Right cardiac atrium (tissue), 5 donors: ENCODE data around the gene CDC14A. TPM values are rescaled to one million over a fixed set of nuclear protein-coding genes. Genes with fewer than 3 reads are reported as not detected.

Experiments used
- ATAC-seq, 2 donors: fragments of 200-7000 bp; cut with Tn5 transposase; one replicate each; pipeline versions ENCODE4 v1.8.0 to v1.9.1; 2020; ENCODE audit warnings: moderate library complexity in 2 of 2, mild to moderate bottlenecking in 1 of 2
- DNase-seq, 3 donors: peaks; one replicate each; pipeline ENCODE4 v3.0.0-alpha.2; 2020
- H3K27ac ChIP-seq: one replicate; pipeline ENCODE4 v1.5.1; 2013; ENCODE audit warnings: mild to moderate bottlenecking, low read length, control low read depth, moderate library complexity
- H3K27me3 ChIP-seq: one replicate; pipeline ENCODE4 v1.6.1; 2013; ENCODE audit not compliant: control insufficient read depth, insufficient read depth
- H3K4me1 ChIP-seq: one replicate; pipeline ENCODE4 v1.6.1; 2013; ENCODE audit warnings: low read length; ENCODE audit not compliant: control insufficient read depth, insufficient read depth
- H3K4me3 ChIP-seq: one replicate; pipeline ENCODE4 v1.5.1; 2013; ENCODE audit warnings: low read length, control low read depth
- H3K9me3 ChIP-seq: one replicate; pipeline ENCODE4 v1.6.1; 2013; ENCODE audit warnings: low read length; ENCODE audit not compliant: control insufficient read depth
- WGBS: extraction: QIAGEN DNeasy Blood & Tissue Kit; methylation state at CpG from one replicate; pipeline ENCODE4 v1.1.7; 2013; 5-methylcytosine and 5-hydroxymethylcytosine counted together
- intact Hi-C, 4 donors: fragments of 100-400 bp; cut with DNase I; formaldehyde crosslinking; loops; one replicate each; pipeline versions ENCODE4 v1.11.0 to v1.14.0; 2022 to 2023
- polyA plus RNA-seq: library from polyadenylated mRNA; stranded (reverse); fragments of 200-250 nt; gene quantifications from one replicate; pipeline ENCODE4 v1.2.3, GENCODE V29; 2013
- total RNA-seq, 4 donors: library from RNA; stranded (reverse); fragmentation: NEBNext Ultra II Directional; extraction: Animal tissue kit (Norgen Biotek cat#: 25700); gene quantifications; one replicate each; pipeline ENCODE4 v1.2.1, GENCODE V29; 2021
- donor health status: healthy with polysubstance abuse.
- donor health status: DM: no; HTN: yes; CAD: no.
- donor health status: DM: no; HTN: no; CAD: no.
- donor health status: DM: no; HTN: yes; CAD: no; lungs with severe emphysema.
- donor health status: DM: yes; HTN: yes; CAD: no.

Gene CDC14A
- total and polyA plus RNA-seq, 5 donors, result 1.9 to 5.2 (median 4.8) TPM

DNA sequence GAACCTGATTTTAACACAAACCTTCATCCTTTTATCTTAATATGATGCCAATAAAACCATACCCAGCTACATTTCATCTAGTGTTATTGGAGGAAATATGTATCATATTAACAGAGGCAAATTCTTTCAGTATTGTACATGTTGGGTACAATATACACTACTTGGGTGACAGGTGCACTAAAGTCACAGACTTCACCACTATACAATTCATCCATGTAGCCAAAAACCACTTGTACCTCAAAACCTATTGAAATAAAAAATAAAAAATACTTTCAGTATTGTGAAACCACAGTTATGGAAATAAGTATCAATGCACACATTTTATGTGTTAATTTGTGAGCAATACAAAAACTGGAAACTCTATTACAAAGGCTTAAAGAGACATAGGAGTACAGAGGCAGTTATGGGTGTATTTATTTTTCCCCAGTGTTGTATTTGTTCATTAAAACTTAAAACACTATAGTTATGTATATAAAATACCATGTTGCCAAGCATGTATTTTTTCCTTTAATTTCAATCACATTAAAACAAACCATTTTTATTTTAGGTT is 160.6 kb downstream of the CDC14A start:
- Histone ChIP-seq H3K27ac (no peak overlapping the region), H3K27me3 (no peaks in the 10 kb centered on the region), H3K4me1 (peaks cover 1% of the 10 kb centered on the region), H3K4me3 (no peak overlapping the region), H3K9me3 (no peaks in the 10 kb centered on the region)
- intact Hi-C loops, result no loop called here
- ATAC-seq (no peak), DNase-seq (no peak)

DNA sequence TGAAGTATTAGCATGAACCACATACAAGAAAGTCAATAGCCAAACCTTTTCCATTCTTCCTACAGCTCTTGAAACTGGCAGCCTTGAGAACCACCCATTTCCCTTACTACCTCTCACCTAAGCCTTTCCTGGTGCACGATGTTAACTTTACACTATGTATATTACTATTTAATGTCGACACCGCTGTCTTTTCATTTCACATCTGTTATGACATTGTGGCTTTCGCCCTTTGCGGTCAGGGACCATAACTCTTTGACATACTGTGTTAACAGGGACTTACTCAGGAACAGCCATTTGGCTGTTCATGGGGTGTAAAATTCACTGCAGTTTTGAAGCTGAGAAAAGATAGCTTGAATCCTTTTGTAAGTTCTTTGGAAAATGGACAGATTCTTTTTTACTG is 164.6 kb downstream of the CDC14A start:
- no peak overlapping the region for H3K27ac ChIP-seq
- 78% methylated on average over 5 of the region's 5 CpGs for WGBS
- no peak overlapping the region for H3K4me3 ChIP-seq
- no peaks in the 10 kb centered on the region for H3K9me3 ChIP-seq
- ATAC-seq, result no peak
- peaks cover 1% of the 10 kb centered on the region for H3K4me1 ChIP-seq
- no peak for DNase-seq
- intact Hi-C loops, result no loop called here
- no peaks in the 10 kb centered on the region for H3K27me3 ChIP-seq

DNA sequence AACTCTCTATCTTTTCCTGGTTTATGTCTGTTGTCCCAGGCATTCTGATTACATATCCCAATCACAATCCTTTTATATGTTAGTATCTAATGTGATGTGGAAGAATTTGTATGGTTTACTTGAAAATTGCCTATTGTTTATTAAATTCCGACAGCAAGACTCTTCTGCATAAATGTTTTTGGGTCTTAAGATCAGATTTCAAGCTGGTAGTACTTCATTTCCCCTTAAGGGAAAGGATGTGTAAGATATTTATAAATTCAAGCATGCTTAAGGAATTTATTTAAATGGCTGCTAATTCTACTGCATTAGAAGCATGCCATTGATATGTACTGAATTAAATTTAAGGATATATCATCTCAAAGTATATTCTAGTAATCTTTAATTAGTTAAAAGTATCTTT is 165.2 kb downstream of the CDC14A start:
- Histone ChIP-seq H3K9me3 (no peaks in the 10 kb centered on the region), H3K4me3 (no peak overlapping the region), H3K4me1 (peaks cover 1% of the 10 kb centered on the region), H3K27ac (no peak overlapping the region), H3K27me3 (no peaks in the 10 kb centered on the region)
- intact Hi-C loops, result no loop called here
- no peak for DNase-seq
- no peak for ATAC-seq
- WGBS, result 67% methylated on average over 1 of the region's 1 CpG

DNA sequence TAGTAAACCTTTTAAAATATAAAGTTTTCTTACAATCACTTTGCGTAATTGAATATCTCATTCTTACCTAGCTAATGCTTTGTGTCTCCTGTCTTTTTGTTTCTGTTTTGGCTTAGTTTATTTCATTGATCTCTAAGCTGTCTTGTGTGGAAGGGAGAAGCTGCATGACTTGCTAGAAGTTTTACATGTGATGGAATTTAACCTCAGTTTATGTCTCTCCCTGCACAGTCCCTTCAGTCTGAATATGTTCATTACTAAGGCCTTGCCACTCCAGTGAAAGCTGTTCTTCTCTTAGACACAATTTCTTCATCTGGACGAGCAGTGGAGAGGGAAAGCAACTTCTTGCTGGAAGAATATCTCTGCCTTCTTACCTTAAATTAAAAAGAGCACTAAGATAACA is 165.7 kb downstream of the CDC14A start:
- no peaks in the 10 kb centered on the region for H3K27me3 ChIP-seq
- WGBS, result 40% methylated on average over 2 of the region's 2 CpGs
- intact Hi-C loops, result no loop called here
- peaks cover 1% of the 10 kb centered on the region for H3K4me1 ChIP-seq
- H3K9me3 ChIP-seq, result no peaks in the 10 kb centered on the region
- ATAC-seq (no peak), DNase-seq (no peak)
- no peak overlapping the region for H3K27ac ChIP-seq
- no peak overlapping the region for H3K4me3 ChIP-seq

DNA sequence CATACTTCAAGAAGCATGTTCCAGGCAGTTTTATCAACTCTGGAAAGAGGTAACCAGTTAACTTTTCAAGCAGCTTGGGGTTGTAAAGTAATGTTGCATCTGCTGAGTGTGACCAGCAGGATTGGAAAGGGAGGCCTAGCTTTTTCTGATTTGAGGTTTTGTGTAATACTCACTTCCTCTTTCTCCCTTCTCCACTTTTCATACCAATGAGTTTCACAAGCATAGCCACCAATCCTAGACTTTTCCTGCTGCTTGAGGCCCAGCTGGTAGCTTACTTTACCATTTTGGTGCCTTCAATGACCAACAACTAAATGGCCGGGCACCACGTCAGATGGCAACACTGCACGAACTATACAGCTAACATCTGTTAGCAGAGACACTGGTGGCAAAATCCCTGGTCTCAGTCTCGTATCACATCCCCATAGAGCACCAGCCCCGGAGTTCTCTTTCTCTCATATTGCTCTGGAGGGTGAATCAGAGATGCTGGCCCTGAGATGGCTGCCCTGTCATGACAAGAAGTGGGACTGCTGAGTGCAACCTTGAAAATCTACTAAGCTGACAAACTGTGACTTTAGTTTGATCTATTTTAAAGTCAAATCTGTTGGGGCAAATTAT is 170.8 kb downstream of the CDC14A start:
- H3K27ac ChIP-seq, result no peak overlapping the region

DNA sequence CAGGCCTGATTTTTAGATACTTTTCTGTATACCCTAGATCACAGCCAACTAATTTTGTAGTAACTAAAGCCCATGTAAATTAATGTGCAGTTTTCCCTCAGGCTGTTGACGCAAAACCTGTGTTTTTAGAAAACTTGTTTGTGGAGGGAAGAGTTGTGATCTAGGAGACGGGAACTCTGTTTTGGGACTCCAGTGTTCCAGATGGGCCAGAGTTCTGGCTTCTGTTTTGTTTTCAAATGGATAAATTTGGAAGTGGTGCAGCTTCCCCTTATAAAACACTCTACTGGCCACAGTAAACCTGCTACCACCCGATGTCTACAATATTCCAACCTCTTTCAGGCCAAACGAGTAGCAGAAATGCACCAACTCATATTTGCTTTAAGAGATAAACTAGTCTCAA is 172.0 kb downstream of the CDC14A start:
- intact Hi-C loops, result no loop called here
- no peak for DNase-seq
- Histone ChIP-seq H3K9me3 (no peaks in the 10 kb centered on the region), H3K4me1 (no peaks in the 10 kb centered on the region), H3K27me3 (no peaks in the 10 kb centered on the region), H3K4me3 (no peak overlapping the region), H3K27ac (no peak overlapping the region)
- WGBS, result 57% methylated on average over 4 of the region's 4 CpGs
- peak in 1 of 2 donors; percentile 84 for ATAC-seq

More for the DNA sequence above, 170.8 kb downstream of the CDC14A start:
- Histone ChIP-seq H3K4me3 (no peak overlapping the region), H3K27me3 (no peaks in the 10 kb centered on the region), H3K9me3 (no peaks in the 10 kb centered on the region), H3K4me1 (no peaks in the 10 kb centered on the region)
- DNase-seq (no peak), ATAC-seq (no peak)
- WGBS, result 91% methylated on average over 5 of the region's 5 CpGs
- intact Hi-C loops, result no loop called here

DNA sequence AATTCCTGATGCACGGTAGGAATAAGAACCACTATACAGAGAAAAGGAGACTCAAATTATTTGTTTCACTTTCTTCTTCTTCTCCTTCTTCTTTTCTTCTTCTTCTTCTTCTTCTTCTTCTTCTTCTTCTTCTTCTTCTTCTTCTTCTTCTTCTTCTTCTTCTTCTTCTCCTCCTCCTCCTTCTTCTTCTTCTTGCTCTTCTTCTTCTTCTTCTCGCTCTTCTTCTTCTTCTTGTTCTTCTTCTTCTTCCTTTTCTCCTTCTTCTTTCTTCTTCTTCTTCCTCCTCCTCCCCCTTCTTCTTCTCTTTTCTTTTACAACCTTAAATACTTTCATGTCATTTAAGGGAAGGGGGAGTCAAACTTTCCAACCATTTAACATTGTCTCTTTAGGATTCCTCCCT is 174.6 kb downstream of the CDC14A start:
- no peak for DNase-seq
- intact Hi-C loops, result no loop called here
- ATAC-seq, result no peak
- Histone ChIP-seq H3K9me3 (no peaks in the 10 kb centered on the region), H3K27ac (no peak overlapping the region), H3K27me3 (no peaks in the 10 kb centered on the region), H3K4me1 (no peaks in the 10 kb centered on the region), H3K4me3 (no peak overlapping the region)
- 91% methylated on average over 2 of the region's 2 CpGs for WGBS

DNA sequence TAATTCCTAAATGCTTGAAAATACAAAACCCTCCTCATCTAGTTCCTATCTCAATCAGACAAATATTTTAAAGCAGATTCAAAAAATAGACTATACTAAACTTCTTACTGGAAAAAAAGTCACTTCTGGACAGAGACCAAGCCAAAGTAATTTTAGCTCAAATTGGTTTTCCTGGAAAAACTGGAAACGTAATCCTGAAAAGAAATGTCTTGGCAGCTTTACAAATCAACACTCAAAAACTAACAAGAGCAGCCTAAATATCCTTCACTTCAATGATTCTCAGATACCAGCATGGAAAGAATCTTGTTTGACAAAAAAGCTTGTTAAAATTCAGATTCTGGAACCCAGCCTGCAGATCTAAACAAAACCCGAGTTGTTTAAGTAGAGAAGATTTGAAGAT is 176.6 kb downstream of the CDC14A start:
- intact Hi-C loops, result no loop called here
- ATAC-seq (no peak), DNase-seq (no peak)
- Histone ChIP-seq H3K9me3 (no peaks in the 10 kb centered on the region), H3K27me3 (no peaks in the 10 kb centered on the region), H3K4me1 (no peaks in the 10 kb centered on the region), H3K4me3 (no peak overlapping the region), H3K27ac (no peak overlapping the region)
- WGBS, result 25% methylated on average over 2 of the region's 2 CpGs

DNA sequence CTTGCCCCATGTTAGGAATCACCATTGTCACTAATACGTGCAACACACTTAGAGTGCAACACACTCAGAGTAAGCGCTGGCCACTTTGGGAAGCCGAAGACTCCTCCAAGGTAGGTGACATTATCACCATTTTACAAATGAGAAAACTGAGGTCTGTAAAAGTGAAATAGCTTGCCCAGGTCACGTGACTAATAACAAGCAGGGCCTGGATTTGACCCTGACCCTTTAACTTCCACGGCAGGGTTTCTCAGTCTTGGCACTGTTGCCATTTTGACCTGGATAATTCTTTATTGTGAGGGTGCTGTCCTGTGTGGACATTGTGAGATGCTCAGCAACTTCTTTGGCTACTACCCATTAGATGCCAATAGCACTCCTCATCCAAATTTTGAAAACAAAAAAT is 177.8 kb downstream of the CDC14A start:
- intact Hi-C loops, result loop anchor here in 1 of 4 donors (10.0 kb wide), 1 partner anchor 335 kb away; no protein-coding TSS in a partner anchor
- H3K27me3 ChIP-seq, result no peaks in the 10 kb centered on the region
- DNase-seq, result no peak
- WGBS, result 91% methylated on average over 5 of the region's 5 CpGs
- H3K9me3 ChIP-seq, result no peaks in the 10 kb centered on the region
- no peak for ATAC-seq
- no peaks in the 10 kb centered on the region for H3K4me1 ChIP-seq
- H3K27ac ChIP-seq, result peak overlapping the region; percentile 42
- H3K4me3 ChIP-seq, result no peak overlapping the region

DNA sequence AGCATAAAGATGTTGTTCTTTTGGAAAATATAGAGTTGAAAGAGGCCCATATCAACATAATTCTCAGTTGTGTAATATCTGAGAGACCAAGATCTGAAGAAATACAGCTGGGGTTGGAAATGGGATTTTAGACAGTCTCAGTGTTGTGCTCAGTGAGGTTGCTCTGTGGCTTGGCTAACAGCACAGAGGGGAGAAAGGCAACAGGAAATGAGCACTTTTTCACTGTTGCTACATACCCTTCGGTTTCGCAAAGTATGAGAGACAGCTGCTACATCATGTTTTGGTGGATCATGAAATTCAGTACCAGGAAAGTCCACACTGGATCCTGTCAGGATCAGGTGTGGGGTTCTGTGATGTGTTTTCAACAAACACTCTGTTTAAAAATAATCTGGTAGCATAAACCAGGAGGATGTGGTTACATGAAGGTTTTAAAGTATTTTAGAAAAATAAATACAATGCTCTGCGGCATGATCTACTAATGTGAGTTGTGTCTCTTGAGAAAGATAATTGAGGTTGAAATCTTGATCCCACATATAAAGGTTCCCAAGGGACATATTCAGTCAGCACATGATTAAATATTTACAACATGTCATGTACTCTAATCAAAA is 178.7 kb downstream of the CDC14A start:
- WGBS, result 54% methylated on average over 3 of the region's 3 CpGs
- peak in 2 of 3 donors; percentile 52 to 54 for DNase-seq

DNA sequence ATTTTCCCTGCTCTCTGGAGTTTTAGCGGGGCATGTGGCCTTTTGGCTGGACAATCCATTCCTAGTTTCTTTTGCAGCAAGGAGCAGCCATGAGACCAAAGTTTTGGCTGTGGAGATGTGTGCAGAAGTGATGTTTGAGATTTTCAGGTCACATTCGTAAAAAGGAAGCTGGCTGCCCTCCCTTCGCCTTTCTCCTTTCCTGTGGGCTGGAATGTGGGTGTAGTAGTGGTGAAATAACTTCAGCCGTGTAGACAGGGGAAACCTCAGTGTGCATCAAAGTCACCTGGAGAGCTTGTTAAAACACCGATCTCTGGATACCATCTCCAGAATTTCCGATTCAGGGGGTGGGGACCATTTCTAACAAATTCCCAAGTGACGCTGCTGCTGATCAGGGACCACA is 180.3 kb downstream of the CDC14A start:
- WGBS, result 52% methylated on average over 7 of the region's 7 CpGs
- ATAC-seq (no peak), DNase-seq (peak in 1 of 3 donors; percentile 48)
- no peaks in the 10 kb centered on the region for H3K4me1 ChIP-seq
- intact Hi-C loops, result loop anchor here in 1 of 4 donors (10.0 kb wide), 1 partner anchor 332 kb away; no protein-coding TSS in a partner anchor
- H3K9me3 ChIP-seq, result no peaks in the 10 kb centered on the region
- H3K27me3 ChIP-seq, result no peaks in the 10 kb centered on the region
- H3K27ac ChIP-seq, result no peak overlapping the region
- H3K4me3 ChIP-seq, result no peak overlapping the region

More for the DNA sequence above, 178.7 kb downstream of the CDC14A start:
- Histone ChIP-seq H3K27me3 (no peaks in the 10 kb centered on the region), H3K4me3 (no peak overlapping the region), H3K9me3 (no peaks in the 10 kb centered on the region), H3K4me1 (no peaks in the 10 kb centered on the region), H3K27ac (peak overlapping the region; percentile 31)
- peak; percentile 94 to 95 for ATAC-seq
- intact Hi-C loops, result loop anchor here in 1 of 4 donors (10.0 kb wide), 1 partner anchor 334 kb away; no protein-coding TSS in a partner anchor
